Neural crest cell (in vitro differentiated cells): ENCODE data around the gene CLSTN1. TPM values are rescaled to one million over a fixed set of nuclear protein-coding genes. Genes with fewer than 3 reads are reported as not detected.
"Not testable (repeated sequence)": the region's sequence is repeated elsewhere in the genome, so short reads cannot be mapped to it uniquely, and the experiment has no call there.

ENCODE experiments used
- DNase-seq: peaks from one replicate; pipeline ENCODE4 v3.0.0; 2021; ENCODE audit warnings: low read depth, mixed read lengths, low spot score
- H3K27ac Mint-ChIP-seq: one replicate; pipeline ENCODE4 v1.8.0; 2021; ENCODE audit warnings: mild to moderate bottlenecking, mixed read lengths; ENCODE audit not compliant: unreplicated experiment
- H3K27me3 Mint-ChIP-seq: 2 replicates; pipeline ENCODE4 v1.8.0; 2021; ENCODE audit warnings: low read depth, mild to moderate bottlenecking, mixed read lengths
- H3K36me3 Mint-ChIP-seq: 2 replicates; pipeline ENCODE4 v1.8.0; 2021; ENCODE audit warnings: low read depth, mild to moderate bottlenecking, mixed read lengths
- H3K4me1 Mint-ChIP-seq: 2 replicates; pipeline ENCODE4 v1.8.0; 2021; ENCODE audit warnings: mixed read lengths
- H3K4me3 Mint-ChIP-seq: one replicate; pipeline ENCODE4 v1.8.0; 2021; ENCODE audit warnings: mild to moderate bottlenecking, mixed read lengths
- H3K9me3 Mint-ChIP-seq: 2 replicates; pipeline ENCODE4 v1.8.0; 2021; ENCODE audit warnings: mixed read lengths
- total RNA-seq: library from RNA; stranded (reverse); gene quantifications from 2 replicates; pipeline ENCODE4 v1.2.1, GENCODE V29; 2021
- TF ChIP-seq, protein P1 (sequence below): fragments of 200-600 bp; sonication (generic); conservative IDR thresholded peaks from 2 replicates; pipeline ENCODE4 v1.5.0; 2021; ENCODE audit warnings: antibody characterized with exemption, mild to moderate bottlenecking

Gene CLSTN1
- total RNA-seq, 1 donor from 2014 or later, result 136 TPM

DNA sequence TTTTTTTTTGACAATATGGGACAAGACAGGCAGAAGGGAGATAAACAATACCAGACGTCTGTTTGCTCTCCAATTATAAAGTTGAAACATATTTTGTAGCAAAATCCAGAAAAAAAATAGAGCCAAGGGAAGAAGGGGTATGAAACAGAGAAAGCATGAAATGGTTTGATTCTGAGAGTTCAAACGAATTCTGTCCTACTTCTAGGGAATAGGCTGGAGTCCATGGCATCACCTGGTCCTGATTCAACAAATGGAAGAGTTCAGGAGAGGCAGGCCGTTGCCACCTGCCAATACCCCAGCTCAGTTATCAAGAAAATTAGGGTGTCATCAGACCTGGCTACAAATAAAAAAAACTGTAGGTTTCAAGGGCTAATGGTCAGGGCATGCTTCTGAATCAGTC, 71.8 kb downstream of the CLSTN1 start:
- no peak overlapping the region for H3K27ac Mint-ChIP-seq
- no peak for DNase-seq
- H3K36me3 Mint-ChIP-seq, result peaks cover 16% of the 10 kb centered on the region
- H3K27me3 Mint-ChIP-seq, result no peaks in the 10 kb centered on the region
- no peak overlapping the region for H3K4me3 Mint-ChIP-seq
- no peaks in the 10 kb centered on the region for H3K9me3 Mint-ChIP-seq
- TF ChIP-seq, protein P1, sequence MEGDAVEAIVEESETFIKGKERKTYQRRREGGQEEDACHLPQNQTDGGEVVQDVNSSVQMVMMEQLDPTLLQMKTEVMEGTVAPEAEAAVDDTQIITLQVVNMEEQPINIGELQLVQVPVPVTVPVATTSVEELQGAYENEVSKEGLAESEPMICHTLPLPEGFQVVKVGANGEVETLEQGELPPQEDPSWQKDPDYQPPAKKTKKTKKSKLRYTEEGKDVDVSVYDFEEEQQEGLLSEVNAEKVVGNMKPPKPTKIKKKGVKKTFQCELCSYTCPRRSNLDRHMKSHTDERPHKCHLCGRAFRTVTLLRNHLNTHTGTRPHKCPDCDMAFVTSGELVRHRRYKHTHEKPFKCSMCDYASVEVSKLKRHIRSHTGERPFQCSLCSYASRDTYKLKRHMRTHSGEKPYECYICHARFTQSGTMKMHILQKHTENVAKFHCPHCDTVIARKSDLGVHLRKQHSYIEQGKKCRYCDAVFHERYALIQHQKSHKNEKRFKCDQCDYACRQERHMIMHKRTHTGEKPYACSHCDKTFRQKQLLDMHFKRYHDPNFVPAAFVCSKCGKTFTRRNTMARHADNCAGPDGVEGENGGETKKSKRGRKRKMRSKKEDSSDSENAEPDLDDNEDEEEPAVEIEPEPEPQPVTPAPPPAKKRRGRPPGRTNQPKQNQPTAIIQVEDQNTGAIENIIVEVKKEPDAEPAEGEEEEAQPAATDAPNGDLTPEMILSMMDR, result no peak
- peaks cover 17% of the 10 kb centered on the region for H3K4me1 Mint-ChIP-seq

DNA sequence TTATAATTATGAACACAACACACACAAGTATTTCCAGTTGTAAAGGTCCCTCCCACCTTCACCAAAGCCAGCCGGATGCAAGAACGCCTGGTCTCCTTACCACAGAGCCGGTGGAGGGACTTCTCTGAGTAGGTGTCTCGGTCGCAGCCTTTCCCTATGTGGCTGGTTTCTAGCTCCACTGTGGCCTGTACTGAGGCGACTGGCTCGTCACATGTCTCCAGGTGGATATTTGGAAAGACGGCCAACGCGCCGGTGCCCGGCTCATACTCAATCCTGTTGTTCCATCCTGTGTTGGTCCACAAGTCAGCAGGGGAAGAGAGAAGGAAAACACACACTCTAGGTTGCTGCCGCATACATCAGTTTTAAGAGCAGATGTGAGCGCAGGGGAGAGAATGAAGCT, 74.4 kb downstream of the CLSTN1 start:
- TF ChIP-seq, protein P1, result no peak
- Mint-ChIP-seq H3K9me3 (no peaks in the 10 kb centered on the region), H3K36me3 (peaks cover 13% of the 10 kb centered on the region), H3K4me1 (no peaks in the 10 kb centered on the region), H3K27ac (peak overlapping the region; percentile 27), H3K27me3 (no peaks in the 10 kb centered on the region), H3K4me3 (no peak overlapping the region)
- DNase-seq, result no peak

DNA sequence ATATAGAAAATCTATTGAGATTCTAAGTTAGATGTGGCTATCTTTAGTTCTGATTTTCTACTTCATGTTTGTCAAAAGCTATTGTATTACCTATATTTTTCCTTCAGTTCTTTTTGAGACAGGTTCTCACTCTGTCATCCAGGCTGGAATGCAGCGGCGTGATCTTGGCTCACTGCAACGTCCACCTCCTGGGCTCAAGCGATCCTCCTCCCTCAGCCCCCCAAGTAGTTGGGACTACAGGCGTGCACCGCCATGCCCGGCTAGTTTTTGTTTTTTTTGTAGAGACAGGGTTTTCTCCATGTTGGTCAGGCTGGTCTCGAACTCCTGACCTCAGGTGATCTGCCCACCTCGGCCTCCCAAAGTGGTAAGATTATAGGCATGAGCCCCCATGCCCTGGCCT, 75.4 kb downstream of the CLSTN1 start:
- H3K36me3 Mint-ChIP-seq, result peaks cover 18% of the 10 kb centered on the region
- not testable (repeated sequence) for H3K4me3 Mint-ChIP-seq, H3K9me3 Mint-ChIP-seq, DNase-seq, H3K27me3 Mint-ChIP-seq, H3K27ac Mint-ChIP-seq, H3K4me1 Mint-ChIP-seq

DNA sequence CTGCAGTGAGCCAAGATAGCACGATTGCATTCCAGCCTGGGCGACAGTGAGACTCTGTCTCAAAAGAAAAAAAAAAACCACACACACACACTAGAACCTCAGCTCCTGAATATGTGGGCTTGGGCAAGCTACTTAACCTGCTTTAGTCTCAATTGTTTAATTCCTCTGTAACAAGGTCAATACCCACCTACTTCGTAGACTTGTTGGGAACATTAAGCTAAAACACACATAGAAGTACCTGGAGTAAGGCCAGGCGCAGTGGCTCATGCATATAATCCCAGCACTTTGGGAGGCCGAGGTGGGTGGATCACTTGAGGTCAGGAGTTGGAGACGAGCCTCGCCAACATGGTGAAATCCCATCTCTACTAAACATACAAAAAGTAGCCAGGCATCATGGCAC, 77.1 kb downstream of the CLSTN1 start:
- Mint-ChIP-seq H3K4me1 (no peaks in the 10 kb centered on the region), H3K9me3 (no peaks in the 10 kb centered on the region), H3K4me3 (no peak overlapping the region), H3K36me3 (peaks cover 22% of the 10 kb centered on the region), H3K27ac (no peak overlapping the region), H3K27me3 (no peaks in the 10 kb centered on the region)
- DNase-seq, result no peak
- TF ChIP-seq, protein P1, result no peak

DNA sequence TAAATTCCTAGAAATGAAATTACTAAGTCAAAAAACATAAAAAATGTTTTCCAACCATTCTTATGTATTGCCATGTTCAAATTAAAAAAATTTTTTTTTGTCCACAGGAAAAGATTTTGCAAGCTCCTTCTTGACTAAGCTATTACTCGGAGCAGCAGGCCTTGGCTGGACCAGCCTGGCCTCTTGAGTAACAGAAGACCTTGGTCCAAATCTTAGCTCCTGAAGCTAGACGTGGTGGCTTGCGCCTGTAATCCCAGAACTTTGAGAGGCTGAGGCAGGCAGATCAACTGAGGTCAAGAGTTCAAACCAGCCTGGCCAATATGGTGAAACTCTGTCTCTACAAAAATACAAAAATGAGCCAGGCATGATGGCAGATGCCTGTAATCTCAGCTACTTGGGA, 77.6 kb downstream of the CLSTN1 start:
- no peaks in the 10 kb centered on the region for H3K27me3 Mint-ChIP-seq
- H3K27ac Mint-ChIP-seq, result no peak overlapping the region
- TF ChIP-seq, protein P1, result no peak
- no peaks in the 10 kb centered on the region for H3K9me3 Mint-ChIP-seq
- no peaks in the 10 kb centered on the region for H3K4me1 Mint-ChIP-seq
- peaks cover 22% of the 10 kb centered on the region for H3K36me3 Mint-ChIP-seq
- no peak overlapping the region for H3K4me3 Mint-ChIP-seq
- DNase-seq, result no peak

DNA sequence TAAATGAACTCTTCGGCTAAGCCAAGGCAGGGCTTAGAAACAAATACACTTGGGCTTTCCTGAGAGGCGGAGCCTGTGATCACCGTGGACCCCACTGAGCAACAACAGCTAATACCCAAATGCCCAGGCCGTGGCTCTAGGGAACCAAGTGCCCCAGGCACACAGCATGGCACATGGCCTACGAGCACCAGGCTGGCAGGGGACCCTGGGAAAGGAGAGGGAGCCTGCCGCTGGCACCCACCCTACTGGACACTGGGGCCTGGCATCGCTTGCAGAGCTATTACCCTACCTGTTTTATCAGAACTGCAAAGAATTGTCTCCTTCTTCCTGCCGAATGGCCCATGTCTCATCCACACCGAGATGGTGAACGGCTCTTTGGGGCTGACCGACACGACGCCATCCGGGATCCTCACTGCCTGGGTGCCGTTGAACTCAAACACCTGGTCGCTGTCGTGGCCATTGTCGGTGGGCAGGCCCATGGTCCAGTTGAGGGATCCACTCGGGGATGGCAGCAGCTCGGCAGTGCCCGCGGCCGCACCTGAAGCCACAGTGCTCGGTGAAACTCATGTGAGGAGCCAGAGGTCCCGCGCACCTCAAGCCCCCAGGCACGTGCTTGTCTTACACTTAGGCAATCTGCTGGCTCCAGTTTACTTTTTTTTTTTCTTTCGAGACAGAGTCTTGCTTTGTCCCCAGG, 79.5 kb downstream of the CLSTN1 start:
- H3K4me3 Mint-ChIP-seq, result no peak overlapping the region
- H3K27ac Mint-ChIP-seq, result no peak overlapping the region
- DNase-seq, result no peak
- peaks cover 20% of the 10 kb centered on the region for H3K36me3 Mint-ChIP-seq
- H3K9me3 Mint-ChIP-seq, result no peaks in the 10 kb centered on the region
- no peaks in the 10 kb centered on the region for H3K4me1 Mint-ChIP-seq
- H3K27me3 Mint-ChIP-seq, result no peaks in the 10 kb centered on the region
- TF ChIP-seq, protein P1, result no peak
